ENCODE measurements around the gene TMEM174.
"Not testable (repeated sequence)": the region's sequence is repeated elsewhere in the genome, so short reads cannot be mapped to it uniquely, and the experiment has no call there.

The TMEM174 gene

GRCh38 chr5:73215531-73215890 is 42.5 kb downstream of the TMEM174 start:
- peak overlapping the region; percentile 28 for H3K27ac ChIP-seq (ENCODE audit: low read length, poor library complexity, severe bottlenecking)
- 15% methylated on average over 10 of the region's 10 CpGs for WGBS
- no peak overlapping the region for H2BK12ac ChIP-seq (ENCODE audit: low read length in 2 of 2)
- no peak overlapping the region for H2AFZ ChIP-seq (ENCODE audit: low read depth, low read length)
- H3K4me2 ChIP-seq (ENCODE audit: low read length, poor library complexity, severe bottlenecking): peak overlapping the region; percentile 94
- no peak overlapping the region for H3K4ac ChIP-seq (ENCODE audit: low read depth in 1 of 2, low read length in 2 of 2)
- peaks cover 5% of the 10 kb centered on the region for H3K79me1 ChIP-seq (replicated peaks; ENCODE audit: low read length, poor library complexity, severe bottlenecking)
- no peak for DNase-seq
- no peak overlapping the region for H3K14ac ChIP-seq (ENCODE audit: low read length in 2 of 2)
- H4K91ac ChIP-seq (ENCODE audit: low read length): no peak overlapping the region
- H3K23ac ChIP-seq (ENCODE audit: low read length in 2 of 2): no peak overlapping the region
- H3K18ac ChIP-seq (ENCODE audit: low read depth in 1 of 2, low read length in 2 of 2): no peak overlapping the region
- H3K36me3 ChIP-seq (ENCODE audit: control insufficient read depth in 1 of 2, insufficient read depth in 2 of 2, low read depth in 1 of 2, low read length in 2 of 2): no peaks in the 10 kb centered on the region
- H2BK15ac ChIP-seq (ENCODE audit: low read depth, poor library complexity, severe bottlenecking): no peak overlapping the region
- H3K4me3 ChIP-seq (ENCODE audit: insufficient read depth in 1 of 2, low read depth in 1 of 2, low read length in 2 of 2): peak overlapping the region; percentile 56 to 74
- no peaks in the 10 kb centered on the region for H3K9me3 ChIP-seq (ENCODE audit: control insufficient read depth, low read length)
- peak overlapping the region; percentile 47 for H2AK5ac ChIP-seq (ENCODE audit: low read length, severe bottlenecking)
- H3K9ac ChIP-seq (ENCODE audit: low read length): peak overlapping the region; percentile 58
- no peak overlapping the region for H2BK5ac ChIP-seq (ENCODE audit: low read depth, low read length, poor library complexity, severe bottlenecking)
- H3K27me3 ChIP-seq (ENCODE audit: control insufficient read depth in 1 of 2, insufficient read depth in 1 of 2, low read length in 2 of 2): peaks cover 0 to 64% of the 10 kb centered on the region in 2 experiments
- no peak overlapping the region for H2BK120ac ChIP-seq (ENCODE audit: low read depth, low read length)
- peaks cover 27% of the 10 kb centered on the region for H3K4me1 ChIP-seq (ENCODE audit: control insufficient read depth, insufficient read depth, low read depth, low read length)
- H4K8ac ChIP-seq (ENCODE audit: low read length): no peak overlapping the region

GRCh38 chr5:73215891-73216610 is 43.1 kb downstream of the TMEM174 start:
- Histone ChIP-seq H3K36me3 (ENCODE audit: control insufficient read depth in 1 of 2, insufficient read depth in 2 of 2, low read depth in 1 of 2, low read length in 2 of 2) (no peaks in the 10 kb centered on the region), H2AFZ (ENCODE audit: low read depth, low read length) (peak overlapping the region; percentile 66), H2BK15ac (ENCODE audit: low read depth, poor library complexity, severe bottlenecking) (no peak overlapping the region), H3K4me2 (ENCODE audit: low read length, poor library complexity, severe bottlenecking) (peak overlapping the region; percentile 94), H3K4me1 (ENCODE audit: control insufficient read depth, insufficient read depth, low read depth, low read length) (peaks cover 27% of the 10 kb centered on the region), H4K8ac (ENCODE audit: low read length) (peak overlapping the region; percentile 55), H3K4me3 (ENCODE audit: insufficient read depth in 1 of 2, low read depth in 1 of 2, low read length in 2 of 2) (peak overlapping the region; percentile 56 to 74), H3K23ac (ENCODE audit: low read length in 2 of 2) (no peak overlapping the region), H3K9ac (ENCODE audit: low read length) (peak overlapping the region; percentile 58), H3K18ac (ENCODE audit: low read depth in 1 of 2, low read length in 2 of 2) (peak overlapping the region; percentile 1 to 23), H2BK120ac (ENCODE audit: low read depth, low read length) (no peak overlapping the region), H2BK5ac (ENCODE audit: low read depth, low read length, poor library complexity, severe bottlenecking) (peak overlapping the region; percentile 71), H2AK5ac (ENCODE audit: low read length, severe bottlenecking) (peak overlapping the region; percentile 47), H4K91ac (ENCODE audit: low read length) (no peak overlapping the region), H3K27ac (ENCODE audit: low read length, poor library complexity, severe bottlenecking) (peak overlapping the region; percentile 58), H2BK12ac (ENCODE audit: low read length in 2 of 2) (no peak overlapping the region), H3K27me3 (ENCODE audit: control insufficient read depth in 1 of 2, insufficient read depth in 1 of 2, low read length in 2 of 2) (peaks cover 0 to 69% of the 10 kb centered on the region in 2 experiments), H3K4ac (ENCODE audit: low read depth in 1 of 2, low read length in 2 of 2) (no peak overlapping the region), H3K79me1 (replicated peaks; ENCODE audit: low read length, poor library complexity, severe bottlenecking) (peaks cover 5% of the 10 kb centered on the region), H3K9me3 (ENCODE audit: control insufficient read depth, low read length) (no peaks in the 10 kb centered on the region), H3K14ac (ENCODE audit: low read length in 2 of 2) (no peak overlapping the region)
- DNase-seq: peak; percentile 79
- under 1% methylated on average over 55 of the region's 67 CpGs for WGBS

- H3K27me3 ChIP-seq (ENCODE audit: control insufficient read depth in 1 of 2, insufficient read depth in 1 of 2, low read length in 2 of 2): peaks cover 0 to 84% of the 10 kb centered on the region in 2 experiments
- H3K36me3 ChIP-seq (ENCODE audit: control insufficient read depth in 1 of 2, insufficient read depth in 2 of 2, low read depth in 1 of 2, low read length in 2 of 2): no peaks in the 10 kb centered on the region
- H2AFZ ChIP-seq (ENCODE audit: low read depth, low read length): no peak overlapping the region
- H3K4me1 ChIP-seq (ENCODE audit: control insufficient read depth, insufficient read depth, low read depth, low read length): peaks cover 23% of the 10 kb centered on the region
- no peak overlapping the region for H2BK15ac ChIP-seq (ENCODE audit: low read depth, poor library complexity, severe bottlenecking)
- no peak overlapping the region for H4K8ac ChIP-seq (ENCODE audit: low read length)
- no peak overlapping the region for H2BK12ac ChIP-seq (ENCODE audit: low read length in 2 of 2)
- no peak overlapping the region for H3K23ac ChIP-seq (ENCODE audit: low read length in 2 of 2)
- no peak overlapping the region for H3K18ac ChIP-seq (ENCODE audit: low read depth in 1 of 2, low read length in 2 of 2)
- peak; percentile 52 for DNase-seq
- H3K4ac ChIP-seq (ENCODE audit: low read depth in 1 of 2, low read length in 2 of 2): no peak overlapping the region
- H4K91ac ChIP-seq (ENCODE audit: low read length): no peak overlapping the region
- H3K14ac ChIP-seq (ENCODE audit: low read length in 2 of 2): no peak overlapping the region
- peaks cover 5% of the 10 kb centered on the region for H3K79me1 ChIP-seq (replicated peaks; ENCODE audit: low read length, poor library complexity, severe bottlenecking)
- H3K27ac ChIP-seq (ENCODE audit: low read length, poor library complexity, severe bottlenecking): peak overlapping the region; percentile 24
- no peak overlapping the region for H2BK120ac ChIP-seq (ENCODE audit: low read depth, low read length)
- H3K9me3 ChIP-seq (ENCODE audit: control insufficient read depth, low read length): no peaks in the 10 kb centered on the region
- no peak overlapping the region for H3K4me3 ChIP-seq (ENCODE audit: insufficient read depth in 1 of 2, low read depth in 1 of 2, low read length in 2 of 2)
- 43% methylated on average over 4 of the region's 4 CpGs for WGBS
- no peak overlapping the region for H3K9ac ChIP-seq (ENCODE audit: low read length)
- H3K4me2 ChIP-seq (ENCODE audit: low read length, poor library complexity, severe bottlenecking): no peak overlapping the region
- H2BK5ac ChIP-seq (ENCODE audit: low read depth, low read length, poor library complexity, severe bottlenecking): no peak overlapping the region
- peak overlapping the region; percentile 99 for H2AK5ac ChIP-seq (ENCODE audit: low read length, severe bottlenecking)
Measured at GRCh38 chr5:73218552-73219171, 45.7 kb downstream of the TMEM174 start.

GRCh38 chr5:73219336-73219735 is 46.3 kb downstream of the TMEM174 start:
- not testable (repeated sequence) for H3K4me3 ChIP-seq (ENCODE audit: insufficient read depth in 1 of 2, low read depth in 1 of 2, low read length in 2 of 2); H3K36me3 ChIP-seq (ENCODE audit: control insufficient read depth in 1 of 2, insufficient read depth in 2 of 2, low read depth in 1 of 2, low read length in 2 of 2); H3K4me2 ChIP-seq (ENCODE audit: low read length, poor library complexity, severe bottlenecking); H2BK120ac ChIP-seq (ENCODE audit: low read depth, low read length); H2BK15ac ChIP-seq (ENCODE audit: low read depth, poor library complexity, severe bottlenecking); H3K18ac ChIP-seq (ENCODE audit: low read depth in 1 of 2, low read length in 2 of 2); H2AFZ ChIP-seq (ENCODE audit: low read depth, low read length); DNase-seq; H4K8ac ChIP-seq (ENCODE audit: low read length); H3K27ac ChIP-seq (ENCODE audit: low read length, poor library complexity, severe bottlenecking); H3K9ac ChIP-seq (ENCODE audit: low read length); H2BK5ac ChIP-seq (ENCODE audit: low read depth, low read length, poor library complexity, severe bottlenecking); H2AK5ac ChIP-seq (ENCODE audit: low read length, severe bottlenecking); H2BK12ac ChIP-seq (ENCODE audit: low read length in 2 of 2); H3K9me3 ChIP-seq (ENCODE audit: control insufficient read depth, low read length); H3K4ac ChIP-seq (ENCODE audit: low read depth in 1 of 2, low read length in 2 of 2); H3K79me1 ChIP-seq (replicated peaks; ENCODE audit: low read length, poor library complexity, severe bottlenecking); H4K91ac ChIP-seq (ENCODE audit: low read length); H3K14ac ChIP-seq (ENCODE audit: low read length in 2 of 2); H3K23ac ChIP-seq (ENCODE audit: low read length in 2 of 2)
- H3K4me1 ChIP-seq (ENCODE audit: control insufficient read depth, insufficient read depth, low read depth, low read length): peaks cover 19% of the 10 kb centered on the region
- WGBS: 100% methylated on average over 2 of the region's 3 CpGs
- peaks cover 0 to 84% of the 10 kb centered on the region in 2 experiments for H3K27me3 ChIP-seq (ENCODE audit: control insufficient read depth in 1 of 2, insufficient read depth in 1 of 2, low read length in 2 of 2)
